Testis (tissue), 2 donors: ENCODE results near the gene SLC25A25.
"Not testable (repeated sequence)": the region's sequence is repeated elsewhere in the genome, so short reads cannot be mapped to it uniquely, and the experiment has no call there.

Source experiments
- POLR2A ChIP-seq: fragments of 450-650 bp; IDR thresholded peaks from one replicate; pipeline ENCODE4 v1.6.1; 2017; ENCODE audit warnings: antibody characterized with exemption, mild to moderate bottlenecking, moderate library complexity
- TF ChIP-seq, protein P1 (sequence below), 3 experiments: fragments of 450-650 bp in 2 of 3; fragments of 200-600 bp in 1 of 3; sonication (generic) in 1 of 3; IDR thresholded peaks; one replicate each; pipeline ENCODE4 v1.5.1; 2016 to 2019; ENCODE audit warnings: antibody characterized with exemption in 3 of 3, mild to moderate bottlenecking in 2 of 3, moderate library complexity in 1 of 3

DNA sequence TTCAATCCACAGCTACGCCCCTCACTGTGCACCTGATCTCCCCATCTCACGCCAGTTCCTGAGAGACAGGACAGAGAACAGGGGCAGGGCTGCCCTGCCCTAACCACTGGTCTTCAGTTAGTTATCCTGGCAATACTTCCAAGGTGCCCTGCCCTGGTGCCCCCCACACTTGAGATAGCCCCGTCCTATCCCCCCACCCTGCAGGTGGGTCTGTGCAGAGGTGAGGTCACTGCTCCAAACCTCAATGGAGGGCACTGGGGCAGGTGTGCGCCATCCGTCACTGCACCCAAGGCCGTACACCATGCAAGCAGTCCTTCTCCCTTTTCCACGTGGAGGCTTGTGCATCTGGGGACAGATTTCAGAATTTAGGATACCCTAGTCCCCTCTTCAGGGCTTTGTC, 62.6 kb downstream of the SLC25A25 start:
- TF ChIP-seq, protein P1, sequence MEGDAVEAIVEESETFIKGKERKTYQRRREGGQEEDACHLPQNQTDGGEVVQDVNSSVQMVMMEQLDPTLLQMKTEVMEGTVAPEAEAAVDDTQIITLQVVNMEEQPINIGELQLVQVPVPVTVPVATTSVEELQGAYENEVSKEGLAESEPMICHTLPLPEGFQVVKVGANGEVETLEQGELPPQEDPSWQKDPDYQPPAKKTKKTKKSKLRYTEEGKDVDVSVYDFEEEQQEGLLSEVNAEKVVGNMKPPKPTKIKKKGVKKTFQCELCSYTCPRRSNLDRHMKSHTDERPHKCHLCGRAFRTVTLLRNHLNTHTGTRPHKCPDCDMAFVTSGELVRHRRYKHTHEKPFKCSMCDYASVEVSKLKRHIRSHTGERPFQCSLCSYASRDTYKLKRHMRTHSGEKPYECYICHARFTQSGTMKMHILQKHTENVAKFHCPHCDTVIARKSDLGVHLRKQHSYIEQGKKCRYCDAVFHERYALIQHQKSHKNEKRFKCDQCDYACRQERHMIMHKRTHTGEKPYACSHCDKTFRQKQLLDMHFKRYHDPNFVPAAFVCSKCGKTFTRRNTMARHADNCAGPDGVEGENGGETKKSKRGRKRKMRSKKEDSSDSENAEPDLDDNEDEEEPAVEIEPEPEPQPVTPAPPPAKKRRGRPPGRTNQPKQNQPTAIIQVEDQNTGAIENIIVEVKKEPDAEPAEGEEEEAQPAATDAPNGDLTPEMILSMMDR (IDR thresholded peaks at IDR 0.05): not testable (repeated sequence)
- not testable (repeated sequence) for TF ChIP-seq POLR2A
